Effector memory CD8-positive, alpha-beta T cell (primary cell): ENCODE results near the gene MPDZ.

Experiments used
- ATAC-seq: fragments of 150-1000 bp; cut with Tn5 transposase; replicated peaks from 2 replicates; pipeline ENCODE4 v1.10.0; 2021; ENCODE audit warnings: mild to moderate bottlenecking, moderate library complexity
- DNase-seq, 3 experiments: peaks; one replicate each; pipeline ENCODE4 v3.0.0; 2021
- H3K27ac Mint-ChIP-seq, 2 donors: one replicate each; pipeline ENCODE4 v1.8.0; 2022; ENCODE audit warnings: mild to moderate bottlenecking in 2 of 2, mixed read lengths in 2 of 2, moderate library complexity in 2 of 2
- H3K27me3 Mint-ChIP-seq, 2 donors: one replicate each; pipeline ENCODE4 v1.8.0; 2022; ENCODE audit warnings: mixed read lengths in 2 of 2
- H3K36me3 Mint-ChIP-seq: one replicate; pipeline ENCODE4 v1.8.0; 2022; ENCODE audit warnings: mild to moderate bottlenecking, moderate library complexity, mixed read lengths; ENCODE audit not compliant: insufficient read depth
- H3K4me1 Mint-ChIP-seq, 2 donors: one replicate each; pipeline ENCODE4 v1.8.0; 2022; ENCODE audit warnings: low read depth in 2 of 2, mixed read lengths in 2 of 2
- H3K4me3 Mint-ChIP-seq, 2 donors: one replicate each; pipeline ENCODE4 v1.8.0; 2022; ENCODE audit warnings: mild to moderate bottlenecking in 2 of 2, mixed read lengths in 2 of 2, moderate library complexity in 2 of 2
- H3K9me3 Mint-ChIP-seq, 2 donors: one replicate each; pipeline ENCODE4 v1.8.0; 2022; ENCODE audit warnings: mixed read lengths in 2 of 2

Gene MPDZ

GRCh38 chr9:13064676-13065075, 214.8 kb downstream of the MPDZ start:
- Mint-ChIP-seq H3K27ac (no peak overlapping the region), H3K4me3 (no peak overlapping the region), H3K27me3 (no peaks in the 10 kb centered on the region), H3K36me3 (no peaks in the 10 kb centered on the region), H3K9me3 (peaks cover 9 to 36% of the 10 kb centered on the region in 2 donors), H3K4me1 (no peaks in the 10 kb centered on the region)
- ATAC-seq (no peak), DNase-seq (no peak)

GRCh38 chr9:13063880-13064459, 215.5 kb downstream of the MPDZ start:
- H3K27me3 Mint-ChIP-seq: no peaks in the 10 kb centered on the region
- H3K4me3 Mint-ChIP-seq: no peak overlapping the region
- peaks cover 7 to 36% of the 10 kb centered on the region in 2 donors for H3K9me3 Mint-ChIP-seq
- H3K27ac Mint-ChIP-seq: no peak overlapping the region
- ATAC-seq (no peak), DNase-seq (no peak)
- no peaks in the 10 kb centered on the region for H3K4me1 Mint-ChIP-seq
- no peaks in the 10 kb centered on the region for H3K36me3 Mint-ChIP-seq

- Mint-ChIP-seq H3K27ac (no peak overlapping the region), H3K4me3 (no peak overlapping the region), H3K27me3 (no peaks in the 10 kb centered on the region), H3K4me1 (no peaks in the 10 kb centered on the region), H3K36me3 (no peaks in the 10 kb centered on the region), H3K9me3 (peaks cover 7 to 29% of the 10 kb centered on the region in 2 donors)
- no peak for ATAC-seq
- DNase-seq: no peak
Measured at GRCh38 chr9:13061390-13061789, 218.1 kb downstream of the MPDZ start.
